Keratinocyte (primary cell): ENCODE measurements around the gene PLAGL1. TPM values are rescaled to one million over a fixed set of nuclear protein-coding genes. Genes with fewer than 3 reads are reported as not detected.

Experiments used
- DNase-seq: peaks from one replicate; pipeline ENCODE4 v3.0.0-alpha.2; 2011; ENCODE audit warnings: low read depth, missing footprints, low spot score
- FAIRE-seq: peaks from 2 replicates; lab custom pipeline; 2011; peaks lifted over from hg19 to GRCh38; lab: Jason Lieb, UNC
- H2AFZ ChIP-seq: 2 replicates; pipeline ENCODE4 v1.6.0; 2012; ENCODE audit warnings: low read length, control low read depth, inconsistent platforms; ENCODE audit not compliant: control insufficient read depth
- H3K27ac ChIP-seq: 2 replicates; pipeline ENCODE4 v1.5.1; 2011; ENCODE audit warnings: low read length; ENCODE audit not compliant: control insufficient read depth, insufficient read depth
- H3K27me3 ChIP-seq: 3 replicates; pipeline ENCODE4 v1.6.0; 2011; ENCODE audit warnings: low read length; ENCODE audit not compliant: control insufficient read depth, insufficient read depth; ENCODE audit errors: extremely low read depth
- H3K36me3 ChIP-seq, 2 experiments: 2 replicates in 1 of 2; 3 replicates in 1 of 2; pipeline ENCODE4 v1.5.1; 2011; ENCODE audit warnings: low read length in 2 of 2, mild to moderate bottlenecking in 1 of 2; ENCODE audit not compliant: control insufficient read depth in 2 of 2, insufficient read depth in 2 of 2; ENCODE audit errors: extremely low read depth in 1 of 2
- H3K4me1 ChIP-seq: 3 replicates; pipeline ENCODE4 v1.5.1; 2011; ENCODE audit warnings: low read length; ENCODE audit not compliant: control insufficient read depth, insufficient read depth; ENCODE audit errors: extremely low read depth
- H3K4me2 ChIP-seq: 3 replicates; pipeline ENCODE4 v1.6.0; 2011; ENCODE audit warnings: low read depth, low read length; ENCODE audit not compliant: control insufficient read depth, insufficient read depth; ENCODE audit errors: extremely low read depth
- H3K4me3 ChIP-seq, 3 experiments: fragments of 200-600 bp in 1 of 3; sonication (generic) in 1 of 3; 2 replicates in 2 of 3; 3 replicates in 1 of 3; pipeline ENCODE4 v1.5.1; 2011 to 2016; ENCODE audit warnings: low read length in 3 of 3, mild to moderate bottlenecking in 3 of 3, control low read depth in 2 of 3, inconsistent platforms in 1 of 3, low read depth in 1 of 3, mixed read lengths in 1 of 3, mixed run types in 1 of 3, moderate library complexity in 1 of 3; ENCODE audit not compliant: control insufficient read depth in 2 of 3, insufficient read depth in 2 of 3; ENCODE audit errors: extremely low read depth in 1 of 3
- H3K79me2 ChIP-seq: 2 replicates; pipeline ENCODE4 v1.6.0; 2012; ENCODE audit warnings: low read length; ENCODE audit not compliant: control insufficient read depth, insufficient read depth
- H3K9ac ChIP-seq: 3 replicates; pipeline ENCODE4 v1.6.0; 2011; ENCODE audit warnings: low read length; ENCODE audit not compliant: control insufficient read depth, insufficient read depth; ENCODE audit errors: extremely low read depth
- H3K9me1 ChIP-seq: 3 replicates; pipeline ENCODE4 v1.6.0; 2011; ENCODE audit warnings: low read length; ENCODE audit not compliant: control insufficient read depth, insufficient read depth; ENCODE audit errors: extremely low read depth
- H3K9me3 ChIP-seq: 2 replicates; pipeline ENCODE4 v1.5.1; 2012; ENCODE audit warnings: low read depth, low read length; ENCODE audit not compliant: control insufficient read depth
- H4K20me1 ChIP-seq: 3 replicates; pipeline ENCODE4 v1.6.0; 2011; ENCODE audit warnings: low read length; ENCODE audit not compliant: control insufficient read depth, insufficient read depth; ENCODE audit errors: extremely low read depth
- CTCF ChIP-seq, 3 experiments: IDR thresholded peaks in 1 of 3; conservative IDR thresholded peaks in 1 of 3; optimal IDR thresholded peaks in 1 of 3; 2 replicates in 2 of 3; 3 replicates in 1 of 3; pipeline versions ENCODE3 to v1.5.1; 2011; ENCODE audit warnings: low read length in 3 of 3, mild to moderate bottlenecking in 3 of 3, moderate library complexity in 2 of 3, control low read depth in 1 of 3, inconsistent platforms in 1 of 3; ENCODE audit not compliant: insufficient read depth in 2 of 3; ENCODE audit errors: extremely low read depth in 1 of 3
- EZH2 ChIP-seq: IDR thresholded peaks from one replicate; pipeline ENCODE4 v1.6.1; 2012; ENCODE audit warnings: inconsistent platforms, mild to moderate bottlenecking, low read length, moderate library complexity
- dilution Hi-C: fragments of 300-500 bp; cut with MboI; formaldehyde crosslinking; loops from one replicate; pipeline ENCODE4 v1.7.0; 2020; ENCODE audit warnings: low sequenced_read_pairs; ENCODE audit not compliant: extremely low pct_ligation_motif_present
- polyA plus RNA-seq, 5 experiments: library from polyadenylated mRNA; depleted of rRNA in 3 of 5; stranded (reverse) in 3 of 5; stranded (forward) in 1 of 5; unstranded in 1 of 5; fragments of >200 nt; gene quantifications; 1 replicate in 1 of 5; 2 replicates in 3 of 5; 3 replicates in 1 of 5; pipeline versions ENCODE4 v1.2.1 to v1.2.3, GENCODE V29; 2011 to 2012; ENCODE audit warnings: missing spikeins in 2 of 5, low read depth in 1 of 5, low replicate concordance in 1 of 5

PLAGL1 gene
- polyA plus RNA-seq, 1 donor (not counting 4 experiments of a cell fraction or from before 2014, with no cell fraction given) = 8.9 TPM

- Histone ChIP-seq H3K4me3 (no peak overlapping the region), H3K9me1 (no peaks in the 10 kb centered on the region), H3K79me2 (no peaks in the 10 kb centered on the region), H3K4me1 (no peaks in the 10 kb centered on the region), H3K9me3 (no peaks in the 10 kb centered on the region), H3K27ac (no peak overlapping the region), H3K9ac (no peak overlapping the region), H4K20me1 (no peaks in the 10 kb centered on the region), H3K36me3 (no peaks in the 10 kb centered on the region), H2AFZ (no peak overlapping the region), H3K27me3 (no peaks in the 10 kb centered on the region), H3K4me2 (no peak overlapping the region)
- dilution Hi-C loops = no loop called here
- DNase-seq = no peak
- TF ChIP-seq CTCF (optimal IDR thresholded peaks at IDR 0.05 in 1 of 3, IDR thresholded peaks at IDR 0.05 in 1 of 3, conservative IDR thresholded peaks at IDR 0.05 in 1 of 3; ENCODE audit: extremely low read depth in 1 of 3, insufficient read depth in 2 of 3, low read length in 3 of 3) (no peak), EZH2 (no peak)
- no peak for FAIRE-seq
Observed at GRCh38 chr6:143976806-143977349, 31.2 kb downstream of the PLAGL1 start.

GRCh38 chr6:143974089-143974488 is 34.0 kb downstream of the PLAGL1 start:
- no peak for FAIRE-seq
- H3K36me3 ChIP-seq = no peaks in the 10 kb centered on the region

More at GRCh38 chr6:143974089-143974488, 34.0 kb downstream of the PLAGL1 start:
- Histone ChIP-seq H3K4me2 (no peak overlapping the region), H3K9me3 (no peaks in the 10 kb centered on the region), H4K20me1 (no peaks in the 10 kb centered on the region), H3K4me1 (no peaks in the 10 kb centered on the region), H3K27ac (no peak overlapping the region), H3K27me3 (no peaks in the 10 kb centered on the region), H2AFZ (no peak overlapping the region), H3K9ac (no peak overlapping the region), H3K9me1 (no peaks in the 10 kb centered on the region), H3K4me3 (no peak overlapping the region), H3K79me2 (no peaks in the 10 kb centered on the region)
- no peak for TF ChIP-seq CTCF (optimal IDR thresholded peaks at IDR 0.05 in 1 of 3, IDR thresholded peaks at IDR 0.05 in 1 of 3, conservative IDR thresholded peaks at IDR 0.05 in 1 of 3; ENCODE audit: extremely low read depth in 1 of 3, insufficient read depth in 2 of 3, low read length in 3 of 3)
- no peak for TF ChIP-seq EZH2
- dilution Hi-C loops = no loop called here
- no peak for DNase-seq
